ENCODE data around the gene SEC16A. TPM values are rescaled to one million over a fixed set of nuclear protein-coding genes. Genes with fewer than 3 reads are reported as not detected.

Gene SEC16A
- total RNA-seq, 4 donors from 2014 or later = 47.7 to 73.8 (median 62.5) TPM

DNA sequence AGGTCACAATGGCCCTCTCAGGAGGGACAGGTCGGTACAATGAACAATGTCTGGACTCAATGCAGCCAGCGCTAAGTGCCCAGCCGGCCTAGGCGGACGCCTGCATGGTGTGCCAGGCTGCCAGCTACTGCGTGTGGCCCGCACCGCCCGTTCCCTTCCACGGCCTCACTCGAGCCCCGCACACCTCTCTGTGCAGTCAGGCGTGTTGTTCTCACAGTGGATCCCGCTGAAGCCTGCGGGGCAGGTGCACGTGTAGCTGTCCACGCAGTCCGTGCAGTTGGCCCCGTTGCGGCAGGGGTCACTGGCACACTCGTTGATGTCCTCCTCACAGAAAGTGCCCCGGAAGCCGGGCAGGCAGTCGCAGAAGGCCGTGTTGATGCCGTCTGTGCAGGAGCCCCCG is 26.7 kb upstream of the SEC16A start:
- DNase-seq = no peak
- no peaks in the 10 kb centered on the region for H3K9me3 ChIP-seq
- H3K27me3 ChIP-seq = no peaks in the 10 kb centered on the region
- 73 to 81% methylated on average over 8 to 24 of the region's 27 CpGs for WGBS, 2 donors
- H3K27ac ChIP-seq = peak overlapping the region in 1 of 3 donors; percentile 10
- H3K4me1 ChIP-seq = peaks cover 0 to 14% of the 10 kb centered on the region in 2 donors
- no peak overlapping the region for H3K4me3 ChIP-seq (replicated peaks in 1 of 3)
- peaks cover 42 to 55% of the 10 kb centered on the region in 2 donors for H3K36me3 ChIP-seq
- intact Hi-C loops (cut with DNase I) = no loop called here
- TF ChIP-seq CTCF (IDR thresholded peaks at IDR 0.05) (no peak), POLR2A (IDR thresholded peaks at IDR 0.05) (no peak)

- 87% methylated on average over 22 to 29 of the region's 37 CpGs for WGBS, 2 donors
- no peaks in the 10 kb centered on the region for H3K9me3 ChIP-seq
- DNase-seq = no peak
- intact Hi-C loops (cut with DNase I) = no loop called here
- peaks cover 45 to 60% of the 10 kb centered on the region in 2 donors for H3K36me3 ChIP-seq
- no peak for TF ChIP-seq CTCF (IDR thresholded peaks at IDR 0.05)
- no peak for TF ChIP-seq POLR2A (IDR thresholded peaks at IDR 0.05)
- H3K27ac ChIP-seq = no peak overlapping the region
- no peak overlapping the region for H3K4me3 ChIP-seq (replicated peaks in 1 of 3)
- H3K4me1 ChIP-seq = peaks cover 0 to 14% of the 10 kb centered on the region in 2 donors
- H3K27me3 ChIP-seq = no peaks in the 10 kb centered on the region
Observed at GRCh38 chr9:136508729-136509500, 26.1 kb upstream of the SEC16A start.

DNA sequence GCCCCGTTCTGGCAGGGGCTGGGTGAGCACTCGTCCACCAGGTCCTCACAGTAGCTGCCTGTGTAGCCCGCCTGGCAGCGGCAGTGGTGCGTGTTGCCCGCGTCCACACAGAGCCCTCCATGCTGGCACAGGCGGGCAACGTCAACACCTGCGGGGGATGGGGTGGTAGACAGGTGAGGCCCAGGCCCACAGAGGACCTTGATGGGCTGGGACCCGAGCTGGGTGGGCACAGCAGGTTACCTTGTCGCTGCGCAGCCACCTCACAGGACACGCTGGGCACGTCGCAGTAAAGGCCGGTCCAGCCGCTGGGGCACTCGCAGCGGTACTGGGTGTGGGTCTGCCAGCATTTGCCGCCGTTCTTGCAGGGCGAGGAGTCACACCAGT is 25.1 kb upstream of the SEC16A start:
- 94% methylated on average over 11 of the region's 23 CpGs; no CpG with 5 or more reads in 1 of the 2 donors for WGBS, 2 donors
- no peak for DNase-seq
- intact Hi-C loops (cut with DNase I) = no loop called here

GRCh38 chr9:136507221-136507991 is 24.6 kb upstream of the SEC16A start:
- WGBS, 2 donors = 87 to 97% methylated on average over 4 to 18 of the region's 28 CpGs
- peaks cover 50 to 68% of the 10 kb centered on the region in 2 donors for H3K36me3 ChIP-seq
- DNase-seq = no peak
- intact Hi-C loops (cut with DNase I) = no loop called here
- TF ChIP-seq CTCF (IDR thresholded peaks at IDR 0.05) (no peak), POLR2A (IDR thresholded peaks at IDR 0.05) (no peak)
- H3K27me3 ChIP-seq = no peaks in the 10 kb centered on the region
- peaks cover 0 to 11% of the 10 kb centered on the region in 2 donors for H3K4me1 ChIP-seq
- no peaks in the 10 kb centered on the region for H3K9me3 ChIP-seq
- no peak overlapping the region for H3K4me3 ChIP-seq (replicated peaks in 1 of 3)
- H3K27ac ChIP-seq = no peak overlapping the region

More for the DNA sequence above, 25.1 kb upstream of the SEC16A start:
- H3K4me3 ChIP-seq (replicated peaks in 1 of 3) = no peak overlapping the region
- no peaks in the 10 kb centered on the region for H3K9me3 ChIP-seq
- peaks cover 0 to 13% of the 10 kb centered on the region in 2 donors for H3K4me1 ChIP-seq
- peaks cover 49 to 63% of the 10 kb centered on the region in 2 donors for H3K36me3 ChIP-seq
- TF ChIP-seq POLR2A (IDR thresholded peaks at IDR 0.05) (no peak), CTCF (IDR thresholded peaks at IDR 0.05) (no peak)
- no peaks in the 10 kb centered on the region for H3K27me3 ChIP-seq
- H3K27ac ChIP-seq = no peak overlapping the region

DNA sequence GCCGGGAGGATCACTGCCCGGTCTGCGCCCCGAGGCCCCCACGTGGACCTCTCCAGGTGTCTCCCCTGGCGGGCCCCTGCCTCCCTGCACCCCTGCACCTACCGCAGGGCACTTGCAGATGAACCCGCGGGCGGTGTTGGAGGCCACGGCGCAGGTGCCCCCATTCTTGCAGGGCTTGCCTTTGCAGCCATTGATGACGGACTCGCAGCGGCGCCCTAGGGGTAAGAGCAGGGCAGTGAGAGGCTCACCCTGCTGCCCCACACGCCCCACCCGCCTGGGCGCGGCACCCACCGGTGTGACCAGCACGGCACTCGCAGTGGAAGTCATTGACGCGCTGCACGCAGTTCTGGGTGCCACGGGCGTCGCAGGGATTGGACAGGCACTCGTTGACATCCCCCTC is 23.6 kb upstream of the SEC16A start:
- 95 to 97% methylated on average over 24 to 29 of the region's 30 CpGs for WGBS, 2 donors
- H3K27ac ChIP-seq = no peak overlapping the region
- TF ChIP-seq CTCF (IDR thresholded peaks at IDR 0.05) (no peak), POLR2A (IDR thresholded peaks at IDR 0.05) (no peak)
- peaks cover 60 to 78% of the 10 kb centered on the region in 2 donors for H3K36me3 ChIP-seq
- intact Hi-C loops (cut with DNase I) = no loop called here
- DNase-seq = no peak
- no peak overlapping the region for H3K4me3 ChIP-seq (replicated peaks in 1 of 3)
- no peaks in the 10 kb centered on the region for H3K27me3 ChIP-seq
- no peaks in the 10 kb centered on the region for H3K9me3 ChIP-seq
- peaks cover 0 to 11% of the 10 kb centered on the region in 2 donors for H3K4me1 ChIP-seq

Data from thyroid gland (tissue), 4 donors.